Spleen (tissue), 11 donors: ENCODE measurements around the gene RASA3. TPM values are rescaled to one million over a fixed set of nuclear protein-coding genes. Genes with fewer than 3 reads are reported as not detected.

ENCODE experiments used
- DNase-seq: peaks from one replicate; pipeline ENCODE4 v3.0.0-alpha.2; 2020
- H3K27ac ChIP-seq, 8 donors: fragments of 200-600 bp; sonication (generic) in 7 of 8; 1 replicate in 4 of 8; 2 replicates in 4 of 8; pipeline versions ENCODE4 v1.5.0 to v1.8.0; 2016 to 2021; ENCODE audit warnings: inconsistent platforms in 4 of 8, mild to moderate bottlenecking in 4 of 8, moderate library complexity in 1 of 8
- H3K27me3 ChIP-seq, 7 donors: fragments of 200-600 bp; sonication (generic) in 6 of 7; replicated peaks in 1 of 7; 1 replicate in 4 of 7; 2 replicates in 3 of 7; pipeline versions ENCODE4 v1.5.0 to v1.8.0; 2016 to 2021; ENCODE audit warnings: inconsistent platforms in 3 of 7, mild to moderate bottlenecking in 1 of 7
- H3K36me3 ChIP-seq, 6 donors: fragments of 200-600 bp; sonication (generic) in 5 of 6; 1 replicate in 4 of 6; 2 replicates in 2 of 6; pipeline versions ENCODE4 v1.5.0 to v1.8.0; 2016 to 2021; ENCODE audit warnings: inconsistent platforms in 2 of 6
- H3K4me1 ChIP-seq, 6 donors: fragments of 200-600 bp; sonication (generic) in 5 of 6; 1 replicate in 3 of 6; 2 replicates in 3 of 6; pipeline versions ENCODE4 v1.5.0 to v1.8.0; 2016 to 2021; ENCODE audit warnings: inconsistent platforms in 3 of 6
- H3K4me3 ChIP-seq, 8 donors: fragments of 200-600 bp; sonication (generic) in 7 of 8; 1 replicate in 4 of 8; 2 replicates in 4 of 8; pipeline versions ENCODE4 v1.5.0 to v1.8.0; 2016 to 2021; ENCODE audit warnings: inconsistent platforms in 4 of 8, mild to moderate bottlenecking in 4 of 8, moderate library complexity in 2 of 8
- H3K9me3 ChIP-seq, 8 donors: fragments of 200-600 bp; sonication (generic) in 7 of 8; 1 replicate in 4 of 8; 2 replicates in 4 of 8; pipeline versions ENCODE4 v1.5.0 to v1.8.0; 2016 to 2021; ENCODE audit warnings: inconsistent platforms in 4 of 8
- CTCF ChIP-seq, 11 experiments: fragments of 200-600 bp in 7 of 11; fragments of 450-650 bp in 4 of 11; sonication (generic) in 4 of 11; IDR thresholded peaks in 8 of 11; conservative IDR thresholded peaks in 3 of 11; 1 replicate in 7 of 11; 2 replicates in 4 of 11; pipeline versions ENCODE4 v1.4.0 to v1.8.0; 2016 to 2021; ENCODE audit warnings: antibody characterized with exemption in 11 of 11, inconsistent platforms in 4 of 11, mild to moderate bottlenecking in 1 of 11
- POLR2A ChIP-seq, 3 donors: fragments of 450-650 bp; IDR thresholded peaks; one replicate each; pipeline ENCODE4 v1.5.1; 2017; ENCODE audit warnings: antibody characterized with exemption in 3 of 3, mild to moderate bottlenecking in 1 of 3
- POLR2AphosphoS5 ChIP-seq, 3 donors: sonication (generic); formaldehyde crosslinking; IDR thresholded peaks; one replicate each; pipeline ENCODE4 v1.5.1; 2017; ENCODE audit warnings: antibody characterized with exemption in 3 of 3
- WGBS, 5 donors: extraction: QIAGEN DNeasy Blood & Tissue Kit in 3 of 5; methylation state at CpG; one replicate each; pipeline versions ENCODE4 v1.1.5 to v1.1.7; 2013 to 2018; 5-methylcytosine and 5-hydroxymethylcytosine counted together
- intact Hi-C: fragments of 100-400 bp; cut with DNase I; formaldehyde crosslinking; loops from one replicate; pipeline ENCODE4 v1.15.0; 2023; ENCODE audit warnings: low total_unique reads
- polyA plus RNA-seq, 3 donors: library from polyadenylated mRNA; stranded (reverse); fragments of 200-250 nt; gene quantifications; one replicate each; pipeline ENCODE4 v1.2.1, GENCODE V29; 2013
- total RNA-seq, 7 donors: library from RNA; depleted of rRNA in 3 of 7; stranded (reverse); fragments of >200 nt in 3 of 7; fragmentation: NEBNext Ultra II Directional in 4 of 7; extraction: Animal tissue kit (Norgen Biotek cat#: 25700) in 4 of 7; gene quantifications; one replicate each; pipeline versions ENCODE4 v1.1.0 to v1.2.1, GENCODE V29; 2016 to 2021
- donor health status: healthy with polysubstance abuse.
- donor health status: DM: no; HTN: no; CAD: no; lungs with moderate emphysema.
- donor health status: DM: no; HTN: no; CAD: no.
- donor health status: Bipolar disorder and iron deficiency.
- donor health status: healthy.
- donor health status: DM: no; HTN: no; CAD: no.
- donor health status: DM: yes; HTN: yes; CAD: no.

Gene RASA3
- total and polyA plus RNA-seq, 10 donors, result 11.7 to 52.8 (median 47.7) TPM

- DNase-seq, result no peak
- no peak overlapping the region for H3K4me3 ChIP-seq
- no peaks in the 10 kb centered on the region for H3K27me3 ChIP-seq
- no peaks in the 10 kb centered on the region for H3K9me3 ChIP-seq
- intact Hi-C loops, result no loop called here
- H3K36me3 ChIP-seq, result peaks cover 0 to 64% (median 20%) of the 10 kb centered on the region in 6 donors
- peaks cover 15 to 83% (median 66%) of the 10 kb centered on the region in 6 donors for H3K4me1 ChIP-seq
- H3K27ac ChIP-seq, result peak overlapping the region in 2 of 8 donors; percentile 71 to 72
- TF ChIP-seq CTCF (IDR thresholded peaks at IDR 0.05 in 8 of 11, conservative IDR thresholded peaks at IDR 0.05 in 3 of 11) (no peak), POLR2AphosphoS5 (IDR thresholded peaks at IDR 0.05) (peak in 1 of 3 donors; percentile 37), POLR2A (IDR thresholded peaks at IDR 0.05) (no peak)
- 90 to 98% (median 94%) methylated on average over 26 to 40 of the region's 41 CpGs for WGBS, 5 donors
These were observed 81.6 kb downstream of the RASA3 start for GRCh38 chr13:114050536-114051450.

DNA sequence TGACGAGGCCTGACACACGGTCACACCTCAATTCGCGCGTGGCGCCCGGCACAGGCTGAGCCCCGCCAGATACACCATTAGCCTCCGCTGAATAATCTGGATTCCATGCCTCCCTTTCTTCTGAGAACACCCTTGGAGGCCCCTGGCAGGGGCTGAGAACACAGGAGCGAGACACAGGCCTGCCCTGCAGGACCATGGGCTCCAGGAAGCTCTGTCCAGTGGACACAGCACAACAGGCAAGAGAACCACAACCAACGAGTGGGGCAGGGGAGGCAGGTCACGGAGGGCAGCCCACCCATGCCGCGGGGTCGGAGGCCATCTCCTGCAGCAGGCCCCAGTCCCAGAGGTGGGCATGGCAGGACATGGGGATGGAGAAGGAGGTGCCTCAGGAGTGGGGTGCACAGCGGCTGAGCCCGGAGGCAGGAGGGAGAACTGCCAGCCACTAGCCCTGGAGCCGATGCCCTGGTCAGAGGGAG is 82.8 kb downstream of the RASA3 start:
- Histone ChIP-seq H3K27me3 (no peaks in the 10 kb centered on the region), H3K9me3 (no peaks in the 10 kb centered on the region), H3K4me1 (peaks cover 12 to 91% (median 67%) of the 10 kb centered on the region in 6 donors), H3K27ac (peak overlapping the region in 4 of 8 donors; percentile 4 to 72 (median 52)), H3K4me3 (no peak overlapping the region), H3K36me3 (peaks cover 0 to 57% (median 11%) of the 10 kb centered on the region in 6 donors)
- intact Hi-C loops, result no loop called here
- peak in 1 of 3 donors; percentile 47 for TF ChIP-seq POLR2AphosphoS5 (IDR thresholded peaks at IDR 0.05)
- no peak for TF ChIP-seq POLR2A (IDR thresholded peaks at IDR 0.05)
- WGBS, 5 donors, result 91 to 96% (median 92%) methylated on average over 16 to 18 of the region's 18 CpGs
- no peak for DNase-seq

- Histone ChIP-seq H3K4me1 (peaks cover 12 to 91% (median 66%) of the 10 kb centered on the region in 6 donors), H3K9me3 (no peaks in the 10 kb centered on the region), H3K27me3 (no peaks in the 10 kb centered on the region), H3K4me3 (peak overlapping the region in 3 of 8 donors; percentile 10 to 52 (median 20)), H3K27ac (peak overlapping the region in 4 of 8 donors; percentile 4 to 72 (median 52)), H3K36me3 (peaks cover 0 to 53% (median 11%) of the 10 kb centered on the region in 6 donors)
- 21 to 51% (median 30%) methylated on average over 15 of the region's 15 CpGs for WGBS, 5 donors
- DNase-seq, result peak; percentile 88
- TF ChIP-seq POLR2A (IDR thresholded peaks at IDR 0.05), result no peak
- TF ChIP-seq POLR2AphosphoS5 (IDR thresholded peaks at IDR 0.05), result peak in 2 of 3 donors; percentile 49 to 66
- intact Hi-C loops, result no loop called here
These were observed 83.4 kb downstream of the RASA3 start for GRCh38 chr13:114049026-114049425.

GRCh38 chr13:114048443-114048842 is 84.0 kb downstream of the RASA3 start:
- WGBS, 5 donors, result 72 to 94% (median 83%) methylated on average over 23 to 33 of the region's 33 CpGs
- intact Hi-C loops, result no loop called here
- DNase-seq, result no peak

More at GRCh38 chr13:114048443-114048842, 84.0 kb downstream of the RASA3 start:
- Histone ChIP-seq H3K36me3 (peaks cover 0 to 53% (median 11%) of the 10 kb centered on the region in 6 donors), H3K9me3 (no peaks in the 10 kb centered on the region), H3K27ac (peak overlapping the region in 4 of 8 donors; percentile 4 to 72 (median 52)), H3K27me3 (no peaks in the 10 kb centered on the region), H3K4me1 (peaks cover 12 to 88% (median 66%) of the 10 kb centered on the region in 6 donors), H3K4me3 (peak overlapping the region in 3 of 8 donors; percentile 10 to 52 (median 20))
- no peak for TF ChIP-seq POLR2A (IDR thresholded peaks at IDR 0.05)
- TF ChIP-seq POLR2AphosphoS5 (IDR thresholded peaks at IDR 0.05), result peak in 1 of 3 donors; percentile 42
- TF ChIP-seq CTCF (IDR thresholded peaks at IDR 0.05 in 8 of 11, conservative IDR thresholded peaks at IDR 0.05 in 3 of 11), result no peak
